Kidney glomerular epithelial cell (primary cell): Measurements from ENCODE around the gene CADM1.
"Not testable (repeated sequence)": the region's sequence is repeated elsewhere in the genome, so short reads cannot be mapped to it uniquely, and the experiment has no call there.

Source experiments
- DNase-seq: peaks from one replicate; lab custom pipeline; 2025; lab: John Stamatoyannopoulos, UW

Gene CADM1

DNA sequence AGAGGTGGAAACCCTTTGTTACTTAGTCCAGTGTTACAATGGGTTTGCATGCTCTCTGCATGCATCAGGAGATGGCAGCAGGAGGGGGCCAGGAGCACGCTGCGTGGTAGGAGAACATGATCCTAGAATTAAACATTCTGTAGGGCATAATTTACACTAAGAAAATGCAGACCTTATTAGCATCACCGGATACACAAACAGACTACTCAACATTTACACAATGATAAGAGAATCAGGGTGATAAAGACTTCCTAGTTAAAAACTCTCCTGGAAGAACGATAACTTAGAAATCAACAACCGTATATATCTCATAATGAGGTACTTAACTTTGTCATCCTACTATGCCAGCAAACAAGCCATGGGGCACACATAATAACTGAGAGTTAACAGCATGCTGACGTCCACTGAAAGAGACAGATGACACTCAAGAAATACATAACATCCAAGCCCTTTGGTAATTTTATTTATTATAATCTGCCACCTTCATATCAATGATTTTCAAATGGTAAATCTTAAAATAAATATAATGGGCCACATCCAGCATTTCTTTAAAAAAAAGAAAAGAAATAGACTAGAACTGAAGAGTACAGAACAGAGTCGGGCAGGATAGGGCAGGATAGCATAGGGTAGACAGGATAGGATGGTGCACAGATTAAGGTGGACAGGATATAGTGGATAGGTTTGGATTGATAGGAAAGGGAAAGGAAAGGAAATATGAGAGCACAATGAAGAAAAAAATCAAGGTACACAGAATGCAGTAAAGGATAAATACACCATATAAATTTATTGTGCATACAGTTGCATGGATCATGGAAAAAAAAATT is 27.5 kb downstream of the CADM1 start:
- DNase-seq, result no peak

DNA sequence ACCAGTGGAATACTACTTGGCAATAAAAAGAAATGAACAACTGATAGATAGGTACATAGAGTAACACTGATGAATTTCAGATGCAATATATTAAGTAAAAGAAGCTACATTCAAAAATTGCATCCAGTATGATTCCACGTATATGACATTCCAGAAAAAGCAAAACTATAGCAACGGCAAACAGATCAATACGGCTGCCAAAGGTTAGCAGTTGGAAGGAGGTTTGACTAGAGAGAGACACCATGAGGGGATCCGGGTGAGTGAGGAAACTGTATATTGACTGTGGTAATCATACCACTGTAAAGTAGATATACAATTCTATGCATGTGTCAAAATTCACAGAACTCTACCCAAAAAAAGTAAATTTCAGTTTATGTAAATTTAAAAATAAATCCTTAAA is 28.7 kb downstream of the CADM1 start:
- DNase-seq, result no peak

DNA sequence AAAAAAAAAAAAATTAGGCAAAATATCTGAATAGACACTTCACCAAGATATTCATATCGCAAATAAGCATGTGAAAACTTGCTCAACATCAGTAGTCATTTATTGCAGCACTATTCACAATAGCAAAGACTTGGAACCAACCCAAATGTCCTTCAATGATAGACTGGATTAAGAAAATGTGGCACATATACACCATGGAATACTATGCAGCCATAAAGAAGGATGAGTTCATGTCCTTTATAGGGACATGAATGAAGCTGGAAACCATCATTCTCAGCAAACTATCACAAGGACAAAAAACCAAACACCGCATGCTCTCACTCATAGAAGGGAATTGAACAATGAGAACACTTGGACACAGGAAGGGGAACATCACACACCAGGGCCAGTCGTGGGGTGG is 29.9 kb downstream of the CADM1 start:
- DNase-seq, result not testable (repeated sequence)

DNA sequence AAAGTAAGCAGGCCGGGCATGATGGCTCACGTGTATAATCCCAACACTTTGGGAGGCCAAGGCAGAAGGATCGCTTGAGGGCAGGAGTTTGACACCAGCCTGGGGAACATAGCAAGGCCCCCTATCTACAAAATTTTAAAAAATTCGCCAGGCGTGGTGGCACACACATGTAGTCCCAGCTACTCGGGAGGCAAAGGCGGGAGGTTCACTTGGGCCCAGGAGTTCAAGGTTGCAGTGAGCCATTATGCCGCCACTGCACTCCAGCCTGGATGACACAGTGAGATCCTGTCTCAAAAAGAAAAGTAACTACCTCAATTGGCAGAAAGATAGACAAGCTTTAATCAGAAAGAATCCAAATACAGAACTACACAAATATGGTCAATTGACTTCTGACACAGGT is 31.0 kb downstream of the CADM1 start:
- DNase-seq, result no peak

DNA sequence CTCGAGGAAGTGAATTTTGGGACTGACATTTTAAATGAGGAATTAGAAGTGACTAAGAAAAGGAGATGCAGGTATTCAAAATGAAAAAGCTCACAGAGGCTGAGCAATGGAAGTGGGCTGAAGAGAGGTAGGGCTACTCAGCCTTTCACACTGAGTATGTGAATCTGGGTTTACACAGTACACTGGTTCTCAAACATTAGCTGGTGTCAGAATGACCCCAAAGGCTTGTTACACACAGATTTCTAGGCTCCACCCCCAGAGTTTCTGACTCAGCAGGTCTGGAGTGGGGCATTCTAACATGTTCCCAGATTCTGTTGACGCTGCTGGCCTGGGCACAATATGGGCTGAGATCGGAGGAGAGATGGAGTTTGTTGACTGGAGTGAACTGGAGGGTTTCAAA is 32.8 kb downstream of the CADM1 start:
- DNase-seq, result no peak

DNA sequence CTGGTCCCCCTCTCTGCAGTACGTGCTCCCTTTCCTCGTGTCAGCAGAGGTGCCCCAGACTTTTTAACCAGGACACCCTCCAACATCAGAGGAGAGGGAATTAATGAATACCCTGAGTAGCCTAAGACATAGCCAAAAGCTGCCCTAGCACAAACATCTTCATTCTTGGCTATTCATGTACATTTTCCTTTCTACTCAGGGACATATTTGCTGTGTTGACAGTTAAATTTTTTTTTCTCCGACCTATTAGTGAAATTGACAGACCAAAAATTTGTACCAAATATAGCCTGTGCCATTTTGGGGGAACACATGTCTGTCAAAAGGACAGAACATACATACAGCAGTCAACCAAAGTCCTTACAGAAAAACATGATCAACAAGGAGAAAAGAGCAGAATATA is 33.3 kb downstream of the CADM1 start:
- no peak for DNase-seq

DNA sequence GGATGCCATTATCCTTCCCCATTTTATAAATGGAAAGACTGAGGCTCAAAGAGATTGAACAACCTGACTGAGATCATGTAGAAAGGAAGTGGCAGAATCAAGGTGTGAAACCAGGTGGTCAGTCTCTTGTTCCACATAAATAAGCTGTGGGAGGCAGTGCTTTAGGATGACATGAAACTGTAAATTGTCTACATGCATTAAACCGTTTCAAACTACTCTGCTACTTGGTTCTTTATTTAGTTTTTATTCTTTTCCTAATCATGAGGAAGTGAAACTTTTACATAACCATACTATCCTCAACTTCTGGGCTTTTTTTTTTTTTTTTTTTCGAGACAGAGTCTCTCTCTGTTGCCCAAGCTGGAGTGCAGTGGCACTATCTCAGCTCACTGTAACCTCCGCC is 34.9 kb downstream of the CADM1 start:
- DNase-seq, result no peak

DNA sequence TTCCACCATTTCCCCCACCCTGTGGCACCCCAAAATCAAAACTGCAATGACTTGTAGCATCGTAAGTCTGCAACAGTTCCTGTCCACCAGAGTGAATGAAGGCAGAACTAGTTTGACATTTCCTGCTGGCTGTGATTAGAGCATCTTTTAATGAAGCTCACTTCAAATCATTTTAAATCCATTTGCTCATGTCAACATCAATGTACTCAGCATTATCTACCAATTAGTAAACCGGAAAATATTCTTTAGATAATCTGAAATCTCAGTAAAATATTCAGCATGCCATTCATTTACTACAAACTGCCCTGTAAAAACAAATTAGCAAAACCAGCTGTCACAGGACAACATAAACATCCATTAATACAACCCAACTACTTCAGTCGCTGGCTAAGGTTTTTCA is 38.1 kb downstream of the CADM1 start:
- no peak for DNase-seq

DNA sequence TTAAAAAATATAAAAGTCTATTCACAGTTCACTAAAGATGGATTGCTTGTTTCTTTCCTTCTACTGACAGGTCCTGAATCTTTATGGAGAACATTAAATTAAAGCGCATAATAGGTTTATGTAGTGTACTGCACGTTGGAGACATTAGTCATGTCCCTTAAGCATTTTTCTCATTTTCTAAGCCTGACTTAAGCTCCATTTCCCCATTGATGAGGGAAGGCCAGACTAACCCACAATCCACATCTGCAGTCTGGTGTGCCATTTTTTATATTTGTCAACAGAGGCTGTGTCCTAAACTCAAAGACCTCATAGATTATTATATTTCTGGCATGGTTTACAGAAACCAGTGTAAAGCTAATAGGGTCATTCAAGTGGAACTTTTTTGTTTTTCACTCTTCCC is 39.9 kb downstream of the CADM1 start:
- DNase-seq, result peak; percentile 9

DNA sequence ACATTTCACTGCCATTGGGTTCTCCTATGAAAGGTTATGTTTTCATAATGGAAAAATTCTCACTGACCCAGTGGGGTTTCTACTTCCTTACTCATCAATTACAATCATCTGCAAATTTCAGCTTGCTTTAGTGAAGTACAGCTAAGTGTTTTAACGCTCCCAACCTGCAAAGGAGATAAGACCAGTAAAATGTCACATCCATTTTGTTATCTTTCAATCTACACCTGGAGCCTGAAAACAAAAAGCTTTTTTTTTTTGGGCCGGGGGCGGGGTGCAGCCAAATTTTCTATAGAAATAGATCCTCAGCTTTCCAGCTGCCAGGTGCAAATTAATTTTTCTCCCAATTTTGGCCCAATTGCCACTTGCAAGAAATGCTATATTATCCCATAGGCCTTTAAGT is 40.6 kb downstream of the CADM1 start:
- DNase-seq, result no peak

DNA sequence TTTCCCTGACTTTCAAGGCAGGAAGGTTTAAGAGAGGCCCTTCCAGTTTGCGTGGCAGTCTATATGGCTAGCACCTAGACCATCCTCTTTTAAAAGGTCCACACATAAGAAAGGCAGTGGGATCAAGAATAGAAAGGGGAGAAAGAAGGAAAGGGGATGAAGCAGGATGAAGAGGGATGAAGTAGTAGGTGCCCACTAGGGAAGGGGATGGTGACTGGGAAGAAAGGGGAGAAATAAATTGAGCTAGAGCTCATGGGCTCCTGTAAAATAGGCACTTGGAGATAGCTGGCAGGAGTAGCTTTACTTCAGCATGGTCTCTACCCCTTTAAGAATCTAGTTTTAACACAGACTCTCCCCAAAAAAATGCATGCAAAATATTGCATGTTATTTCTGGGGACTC is 41.5 kb downstream of the CADM1 start:
- no peak for DNase-seq

DNA sequence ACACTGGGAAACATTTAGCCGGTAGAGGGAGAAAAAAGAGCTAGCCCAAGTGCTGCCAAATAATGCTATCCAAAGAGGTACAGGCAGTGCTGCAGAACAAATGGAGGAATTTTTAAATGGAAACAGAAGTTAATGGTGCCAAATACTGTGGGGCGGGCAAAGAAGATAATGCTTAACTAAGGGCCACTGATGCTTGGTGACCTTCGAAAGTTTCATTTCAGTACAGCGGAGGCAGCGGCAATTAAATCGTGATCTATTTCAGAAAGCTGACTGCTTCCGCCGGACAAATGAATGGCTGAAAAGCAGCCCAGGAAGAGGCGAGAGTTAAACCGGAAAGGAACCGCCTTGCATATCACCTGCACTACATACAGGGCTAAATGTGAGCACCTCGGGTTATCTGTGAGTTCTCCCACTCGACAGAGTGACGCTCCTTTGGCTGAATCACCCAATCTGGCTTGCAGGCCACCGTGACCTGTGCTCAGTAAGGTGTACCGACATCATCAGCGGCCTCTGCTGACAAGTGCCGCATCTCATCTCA is 42.1 kb downstream of the CADM1 start:
- peak; percentile 44 for DNase-seq

DNA sequence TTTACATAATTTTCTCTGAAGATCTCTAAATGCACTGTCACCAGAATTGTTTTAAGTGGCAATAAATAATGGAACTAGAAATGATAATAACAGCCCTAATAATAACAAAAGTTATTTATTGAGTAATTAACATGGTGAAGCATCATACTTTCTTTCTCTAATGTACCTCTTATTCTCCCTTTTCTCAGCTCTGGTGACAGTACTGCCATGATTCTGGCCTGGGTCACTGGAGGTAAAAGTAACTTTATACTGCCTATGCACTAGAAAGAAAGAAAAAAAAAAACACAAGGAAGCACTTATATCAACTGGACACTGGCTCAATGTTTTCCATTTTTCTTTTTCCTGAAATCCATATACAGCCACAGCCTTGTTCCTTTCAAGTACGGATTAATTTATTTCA is 43.7 kb downstream of the CADM1 start:
- DNase-seq, result no peak

DNA sequence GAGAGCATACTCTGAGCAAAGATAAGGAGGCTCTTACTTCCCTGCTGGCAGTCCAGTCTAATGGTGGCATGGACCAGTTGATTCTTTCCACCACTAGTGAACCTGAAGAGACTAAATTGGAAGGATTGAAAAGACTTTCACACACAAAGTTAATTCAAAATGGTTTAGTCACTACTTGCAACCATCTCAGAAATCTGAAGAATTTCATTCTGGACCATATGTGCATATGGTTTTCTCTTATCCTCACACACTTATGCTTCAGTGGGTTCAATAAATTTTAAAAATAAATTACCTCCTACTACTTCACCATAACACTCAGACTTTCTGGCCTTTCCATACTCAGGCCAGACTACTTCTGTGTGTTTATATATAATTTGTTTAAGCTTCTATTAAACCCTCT is 44.7 kb downstream of the CADM1 start:
- DNase-seq, result peak; percentile 46

DNA sequence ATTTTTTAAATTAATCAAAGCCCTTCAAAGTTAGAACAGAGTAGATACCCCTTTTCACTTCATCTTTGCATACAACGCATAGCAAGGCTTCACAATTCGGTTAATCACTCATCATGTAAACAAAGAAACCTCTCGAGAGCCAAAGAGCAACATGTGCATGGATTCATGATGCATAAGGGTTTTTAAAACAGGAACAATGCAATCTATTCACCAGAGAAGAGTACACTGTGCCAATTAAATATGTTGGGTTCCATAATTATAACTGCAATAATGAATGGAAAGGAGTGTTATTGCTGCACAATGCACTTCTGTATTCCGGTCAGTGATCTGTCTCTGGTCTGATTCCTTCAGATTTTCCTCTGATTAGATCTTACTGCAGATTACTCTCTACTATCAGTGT is 45.3 kb downstream of the CADM1 start:
- DNase-seq, result no peak

DNA sequence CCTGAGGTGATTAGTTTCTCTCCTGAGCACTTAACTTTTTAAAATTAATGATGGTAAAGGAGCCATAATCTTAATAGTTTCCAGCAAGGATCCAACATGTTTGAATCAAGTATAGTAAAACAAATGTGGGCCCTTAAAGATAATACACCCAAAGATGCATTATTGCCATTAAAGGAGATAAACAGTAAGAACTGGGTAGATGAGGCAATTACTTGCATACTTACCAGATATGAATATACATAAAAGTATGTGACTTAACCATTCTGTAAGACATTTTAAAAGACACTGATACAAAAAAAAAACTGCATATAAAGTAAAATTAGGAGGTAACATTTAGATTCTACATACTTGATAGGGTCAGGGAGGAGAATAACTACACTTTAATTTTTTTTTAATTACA is 48.2 kb downstream of the CADM1 start:
- DNase-seq, result no peak

DNA sequence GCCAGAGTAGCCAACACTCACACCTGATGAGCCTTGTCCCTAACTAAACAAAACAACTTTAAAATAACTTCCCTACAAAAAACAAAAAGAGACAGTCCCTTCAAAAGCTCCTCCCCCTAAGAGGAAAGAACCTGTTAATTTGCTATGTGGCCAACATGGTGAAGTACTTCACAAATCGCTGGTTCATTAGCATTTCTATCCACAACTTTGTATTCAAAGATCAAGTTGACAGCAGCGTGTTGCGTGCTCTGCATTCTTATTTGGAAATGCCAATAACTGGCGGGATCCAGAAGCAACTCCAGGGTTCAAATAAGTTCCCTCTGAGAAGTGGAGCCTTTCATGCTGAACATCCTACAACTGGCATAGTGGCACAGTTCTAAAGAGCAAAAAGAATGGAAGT is 48.6 kb downstream of the CADM1 start:
- DNase-seq, result no peak

DNA sequence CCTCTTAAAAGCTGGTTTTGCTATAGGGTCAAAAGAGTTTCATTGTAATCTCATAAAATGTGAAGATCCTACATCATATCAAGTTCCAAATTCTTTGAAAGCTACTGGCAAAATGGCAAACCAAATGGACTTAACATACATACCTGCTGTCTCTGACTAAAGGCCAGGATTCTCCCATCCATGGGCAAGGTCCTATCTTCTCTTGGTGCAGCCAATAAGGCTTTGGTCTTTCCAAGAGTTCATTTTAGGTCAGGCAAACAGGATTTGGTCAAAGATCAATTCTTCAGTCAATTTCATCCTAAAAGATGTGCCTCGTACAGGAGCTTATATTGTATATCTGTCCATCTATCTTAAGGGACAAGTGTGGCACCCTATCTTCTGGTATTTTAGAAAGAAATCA is 49.7 kb downstream of the CADM1 start:
- no peak for DNase-seq

DNA sequence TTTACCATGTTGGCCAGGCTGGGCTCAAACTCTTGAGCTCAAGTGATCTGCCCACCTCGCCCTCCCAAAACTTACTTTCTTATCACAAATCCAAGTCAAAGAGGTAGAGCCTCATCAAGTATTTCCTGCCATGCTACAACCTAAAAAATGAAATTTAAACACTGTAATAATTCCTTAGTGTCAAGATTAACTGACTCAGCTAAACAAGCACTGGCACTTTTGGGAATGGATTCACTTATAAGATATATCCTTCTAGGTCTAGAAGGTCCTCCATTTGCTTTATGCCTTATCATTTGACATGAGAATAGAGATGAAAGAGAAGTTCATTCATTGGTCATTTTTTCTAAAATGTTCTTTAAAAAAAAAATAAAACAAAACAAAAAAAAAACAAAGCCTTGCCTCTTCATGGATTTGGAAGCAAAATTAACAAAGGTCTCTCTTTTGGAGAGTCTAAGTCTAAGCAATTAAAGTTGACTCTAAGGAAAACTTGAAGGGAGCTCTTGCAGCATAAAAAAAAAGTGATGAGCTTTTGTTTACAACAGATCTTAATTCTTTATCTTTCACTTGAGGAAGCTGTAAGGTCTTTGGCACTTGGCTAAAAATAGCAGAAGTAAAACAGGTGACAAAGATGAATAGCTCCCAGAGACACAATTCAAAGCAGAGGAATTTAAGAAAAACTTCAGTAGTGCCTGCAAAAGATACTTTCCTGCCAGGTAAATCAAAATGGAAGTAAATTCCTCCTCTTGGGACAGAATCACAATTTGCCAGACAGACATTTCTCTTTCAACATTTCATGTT is 50.3 kb downstream of the CADM1 start:
- DNase-seq, result no peak

DNA sequence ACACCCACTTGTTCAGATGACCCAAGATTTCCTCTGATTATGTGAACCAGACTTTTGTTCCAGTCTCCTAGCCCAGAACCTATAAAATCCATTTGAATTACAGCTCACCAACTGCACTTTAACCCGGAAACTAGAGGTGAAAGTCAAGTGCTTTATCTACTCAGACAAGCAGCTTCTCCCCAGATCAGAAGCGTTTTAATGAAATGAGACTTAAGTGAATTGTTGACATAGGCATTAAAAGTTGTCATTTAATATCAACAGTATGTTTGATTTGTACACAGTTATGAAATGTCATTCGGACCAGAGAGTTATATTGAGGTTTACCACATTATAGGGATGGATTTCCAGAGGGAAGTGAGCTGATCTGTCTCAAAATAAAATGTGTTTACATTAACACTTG is 52.0 kb downstream of the CADM1 start:
- no peak for DNase-seq

DNA sequence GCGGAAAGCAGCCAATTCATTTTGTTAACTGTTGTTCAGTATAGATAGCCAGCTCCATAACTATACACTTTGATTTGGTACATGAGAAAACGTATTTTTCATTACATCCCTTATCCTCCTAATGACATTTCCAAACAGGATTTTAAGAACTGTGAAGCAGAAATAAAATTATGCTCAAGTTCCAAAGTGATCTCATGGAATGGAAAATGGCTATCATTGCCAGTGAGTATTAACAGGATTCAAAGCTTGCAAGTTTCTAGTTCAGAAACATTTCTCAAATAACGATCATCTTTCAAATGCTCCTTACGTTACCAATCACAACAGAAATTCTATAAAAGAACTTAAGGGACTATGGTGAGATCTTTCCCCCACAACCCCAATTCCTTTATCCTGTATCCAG is 53.7 kb downstream of the CADM1 start:
- no peak for DNase-seq

DNA sequence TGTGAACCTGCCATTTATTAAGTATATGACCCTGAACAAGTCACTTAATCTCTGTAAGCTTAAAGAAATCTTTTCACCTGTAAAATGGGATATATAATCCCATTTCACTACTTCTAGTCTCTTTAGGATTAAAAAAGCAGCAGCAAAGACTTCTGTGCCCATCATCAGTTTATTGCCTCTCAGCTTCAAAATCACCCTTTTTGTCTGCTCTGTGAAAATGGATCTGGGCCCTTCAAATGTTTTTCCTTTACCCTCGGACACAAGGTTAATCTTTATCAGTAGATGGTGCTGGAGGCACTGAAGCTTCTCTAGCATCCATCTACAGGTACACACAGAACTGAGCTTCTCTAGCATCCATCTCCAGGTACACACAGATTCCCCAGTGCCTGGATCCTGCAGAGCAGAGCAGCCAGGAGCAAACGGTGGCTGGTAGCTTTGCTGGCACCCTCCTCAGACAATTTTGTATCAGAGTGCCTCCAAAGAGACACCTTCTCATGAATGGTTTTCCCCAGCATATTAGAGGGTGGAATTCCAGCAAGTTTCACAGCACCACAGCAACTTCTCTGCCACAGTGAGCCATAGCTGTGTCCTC is 56.8 kb downstream of the CADM1 start:
- DNase-seq, result no peak

DNA sequence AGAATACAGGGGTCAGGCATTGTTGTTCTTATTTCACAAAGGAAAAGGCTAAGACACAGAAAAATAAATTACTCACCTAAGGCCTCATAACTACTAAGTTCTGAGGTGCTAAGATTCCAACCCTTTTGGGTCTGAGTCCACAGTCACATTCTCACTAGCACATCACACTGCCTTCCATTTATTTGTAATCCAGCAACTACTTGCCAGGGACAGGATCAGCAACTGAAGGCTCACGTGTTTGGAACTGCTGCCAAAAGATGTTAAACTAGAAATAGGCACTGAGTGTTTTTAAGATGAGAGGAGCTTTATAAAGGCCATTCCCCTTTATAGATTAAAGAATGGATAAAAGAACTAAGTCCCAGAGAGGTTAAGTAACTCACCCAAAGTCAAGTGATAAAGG is 58.0 kb downstream of the CADM1 start:
- DNase-seq, result no peak
